Mesendoderm (in vitro differentiated cells): Measurements from ENCODE around the gene TSPAN16.
A peak's percentile ranks its signal among the peaks of the same experiment; 100 is the strongest.

Source experiments
- DNase-seq: peaks from one replicate; pipeline ENCODE4 v3.0.0; 2013
- H2AK5ac ChIP-seq: 2 replicates; pipeline ENCODE4 v1.6.1; 2013; ENCODE audit warnings: low read length, inconsistent platforms
- H2BK120ac ChIP-seq: 2 replicates; pipeline ENCODE4 v1.6.1; 2013; ENCODE audit warnings: low read depth, mild to moderate bottlenecking, low read length, moderate library complexity, mixed read lengths
- H2BK15ac ChIP-seq: replicated peaks from 2 replicates; pipeline ENCODE4 v1.6.1; 2013; ENCODE audit warnings: low read depth, mild to moderate bottlenecking, moderate library complexity
- H2BK5ac ChIP-seq: 2 replicates; pipeline ENCODE4 v1.6.1; 2013; ENCODE audit warnings: low read length, inconsistent platforms
- H3K18ac ChIP-seq: 2 replicates; pipeline ENCODE4 v1.6.1; 2013; ENCODE audit warnings: mild to moderate bottlenecking, low read length, mixed read lengths
- H3K23ac ChIP-seq: one replicate; pipeline ENCODE4 v1.6.1; 2013; ENCODE audit warnings: low read length
- H3K27ac ChIP-seq: 2 replicates; pipeline ENCODE4 v1.5.1; 2013; ENCODE audit warnings: low read depth, mild to moderate bottlenecking, inconsistent platforms, low read length, moderate library complexity
- H3K27me3 ChIP-seq: 2 replicates; pipeline ENCODE4 v1.6.1; 2013; ENCODE audit warnings: low read length, control low read depth, mild to moderate bottlenecking, inconsistent platforms; ENCODE audit not compliant: insufficient read depth, poor library complexity
- H3K36me3 ChIP-seq: 2 replicates; pipeline ENCODE4 v1.6.1; 2013; ENCODE audit warnings: low read length, inconsistent platforms; ENCODE audit not compliant: control insufficient read depth, insufficient read depth
- H3K4ac ChIP-seq: one replicate; pipeline ENCODE4 v1.6.1; 2013; ENCODE audit warnings: low read depth, mild to moderate bottlenecking, low read length, moderate library complexity
- H3K4me1 ChIP-seq: 2 replicates; pipeline ENCODE4 v1.6.1; 2013; ENCODE audit warnings: low read depth, low read length, inconsistent platforms; ENCODE audit not compliant: control insufficient read depth
- H3K4me2 ChIP-seq: 2 replicates; pipeline ENCODE4 v1.6.1; 2013; ENCODE audit warnings: low read length
- H3K4me3 ChIP-seq: 2 replicates; pipeline ENCODE4 v1.5.1; 2013; ENCODE audit warnings: mild to moderate bottlenecking, low read length
- H3K56ac ChIP-seq: one replicate; pipeline ENCODE4 v1.6.1; 2013; ENCODE audit warnings: low read length
- H3K79me1 ChIP-seq: 2 replicates; pipeline ENCODE4 v1.6.1; 2013; ENCODE audit warnings: low read length, inconsistent platforms
- H3K79me2 ChIP-seq: 2 replicates; pipeline ENCODE4 v1.6.1; 2013; ENCODE audit warnings: mild to moderate bottlenecking, low read length; ENCODE audit not compliant: control insufficient read depth, insufficient read depth
- H3K9ac ChIP-seq: 2 replicates; pipeline ENCODE4 v1.6.1; 2013; ENCODE audit warnings: low read length, inconsistent platforms
- H4K5ac ChIP-seq: one replicate; pipeline ENCODE4 v1.6.1; 2013; ENCODE audit warnings: low read length
- H4K8ac ChIP-seq: one replicate; pipeline ENCODE4 v1.6.1; 2013; ENCODE audit warnings: low read depth, mild to moderate bottlenecking, control low read depth, low read length, moderate library complexity
- WGBS: extraction: QIAGEN DNeasy Blood & Tissue Kit; methylation state at CpG from one replicate; pipeline ENCODE4 v1.1.7; 2013; ENCODE audit warnings: low lambda C conversion rate, missing lambda C conversion rate; ENCODE audit not compliant: insufficient coverage; ENCODE audit errors: extremely low coverage; 5-methylcytosine and 5-hydroxymethylcytosine counted together

TSPAN16 gene

DNA sequence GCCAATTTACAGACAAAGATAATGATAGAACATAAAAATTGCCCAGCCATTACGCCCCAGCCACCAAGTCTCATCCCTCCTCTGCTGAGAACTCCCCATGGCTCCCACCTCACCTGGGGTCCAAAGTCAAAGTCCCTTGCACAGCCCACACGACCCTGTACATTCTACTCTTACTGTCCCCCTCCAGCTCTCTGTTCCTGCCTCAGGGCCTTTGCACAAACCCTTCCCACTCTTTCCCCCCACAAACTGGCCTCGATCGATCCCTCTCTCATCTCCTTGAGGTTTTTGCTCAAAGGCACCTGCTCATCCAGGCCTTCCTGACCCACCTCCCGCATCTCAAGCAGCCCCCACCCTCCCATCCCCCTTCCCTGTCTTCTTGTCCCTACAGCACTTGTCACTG, 35.0 kb upstream of the TSPAN16 start:
- Histone ChIP-seq H3K4me2 (no peak overlapping the region), H2AK5ac (no peak overlapping the region), H2BK120ac (no peak overlapping the region), H3K23ac (no peak overlapping the region), H3K9ac (no peak overlapping the region), H3K4me1 (no peaks in the 10 kb centered on the region), H3K56ac (no peak overlapping the region), H2BK5ac (no peak overlapping the region), H4K5ac (no peak overlapping the region), H4K8ac (no peak overlapping the region), H3K18ac (no peak overlapping the region), H3K27ac (no peak overlapping the region), H3K4me3 (no peak overlapping the region), H3K27me3 (no peaks in the 10 kb centered on the region), H2BK15ac (no peak overlapping the region), H3K79me2 (no peaks in the 10 kb centered on the region), H3K4ac (no peak overlapping the region), H3K36me3 (no peaks in the 10 kb centered on the region), H3K79me1 (no peaks in the 10 kb centered on the region)
- DNase-seq: no peak
- WGBS: no CpG with 5 or more reads among the region's 5 CpGs

DNA sequence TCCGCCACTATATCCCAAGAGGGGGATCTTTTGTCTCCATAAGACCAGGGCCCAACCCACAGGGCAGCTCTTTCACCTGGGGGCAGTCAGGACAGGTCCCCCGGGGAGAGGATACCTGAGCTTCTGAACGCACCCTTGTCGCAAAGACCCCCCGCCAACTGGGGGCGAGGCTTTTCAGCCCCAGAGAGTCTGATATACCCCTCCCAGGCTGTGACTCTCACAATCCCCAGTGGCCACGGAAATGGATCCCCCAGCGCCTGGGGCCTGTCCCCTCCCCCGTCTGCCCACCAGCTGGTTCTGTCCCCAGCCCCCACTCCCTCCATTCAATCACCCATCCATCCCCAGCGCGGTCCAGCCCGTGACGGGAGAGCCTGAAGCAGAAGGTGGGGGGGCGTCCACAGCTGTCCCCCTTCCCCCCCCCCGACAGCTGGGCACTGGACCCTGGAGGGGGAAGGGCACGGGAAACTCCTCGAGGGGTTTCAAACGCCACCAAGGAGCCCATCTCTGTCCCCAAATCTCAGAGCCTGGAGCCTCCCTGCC, 34.5 kb upstream of the TSPAN16 start:
- Histone ChIP-seq H3K18ac (peak overlapping the region; percentile 98), H3K27ac (no peak overlapping the region), H3K79me2 (no peaks in the 10 kb centered on the region), H3K4ac (no peak overlapping the region), H3K23ac (no peak overlapping the region), H3K4me2 (peak overlapping the region; percentile 73), H3K27me3 (no peaks in the 10 kb centered on the region), H4K8ac (no peak overlapping the region), H3K36me3 (no peaks in the 10 kb centered on the region), H3K9ac (peak overlapping the region; percentile 63), H2AK5ac (no peak overlapping the region), H2BK120ac (no peak overlapping the region), H2BK5ac (no peak overlapping the region), H4K5ac (no peak overlapping the region), H3K4me3 (peak overlapping the region; percentile 47), H3K79me1 (no peaks in the 10 kb centered on the region), H3K4me1 (no peaks in the 10 kb centered on the region), H2BK15ac (no peak overlapping the region), H3K56ac (peak overlapping the region; percentile 85)
- no CpG with 5 or more reads among the region's 18 CpGs for WGBS
- DNase-seq: peak; percentile 40

DNA sequence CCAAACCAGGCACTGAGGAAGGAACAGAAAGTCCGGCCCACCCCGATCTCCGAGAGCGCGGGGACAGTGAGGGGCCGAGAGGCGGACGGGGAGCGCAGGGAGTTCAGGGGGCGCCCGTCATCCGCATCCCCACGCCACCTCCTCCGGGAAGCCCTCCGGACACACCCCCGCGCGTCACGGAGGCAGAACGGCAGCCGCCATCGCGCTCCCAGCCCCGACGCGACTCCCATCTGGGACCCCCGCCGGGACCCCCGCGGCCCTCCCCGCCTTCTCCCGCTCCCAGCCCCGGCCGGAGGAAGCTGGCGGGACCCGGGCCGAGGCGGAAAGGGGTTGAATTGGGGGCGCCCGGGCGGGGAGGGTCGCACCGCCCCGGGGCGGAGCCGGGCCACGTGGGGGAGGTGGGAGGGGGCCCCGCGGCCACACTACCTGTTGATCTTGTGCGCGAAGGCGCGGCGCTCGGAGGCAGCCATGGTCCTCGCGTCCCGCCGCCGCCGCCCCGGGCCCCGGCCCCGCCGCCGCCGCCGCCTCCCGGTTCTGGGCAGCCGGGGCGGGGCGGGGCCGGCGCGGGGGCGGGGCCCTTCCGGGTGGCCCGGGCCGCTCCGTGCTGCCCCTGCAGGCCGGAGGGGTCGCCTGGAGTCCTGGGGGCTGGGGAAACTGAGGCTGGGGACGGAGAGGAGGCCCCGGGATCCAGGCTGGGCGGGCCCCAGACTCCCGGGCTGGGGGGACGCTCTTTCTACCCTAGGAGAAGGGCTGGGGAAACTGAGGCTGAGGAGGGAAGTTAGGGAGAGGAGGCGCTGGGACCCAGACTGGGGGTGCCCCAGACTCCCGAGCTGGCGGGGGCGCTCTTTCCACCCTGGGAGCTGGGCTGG, 33.8 kb upstream of the TSPAN16 start, which contains the start of gene DOCK6:
Gene DOCK6 (minus strand): TSS at position 554 of the 869 bp plus-strand sequence. CDS start 84 bp downstream, at position 470.
- WGBS: no CpG with 5 or more reads among the region's 91 CpGs

DNA sequence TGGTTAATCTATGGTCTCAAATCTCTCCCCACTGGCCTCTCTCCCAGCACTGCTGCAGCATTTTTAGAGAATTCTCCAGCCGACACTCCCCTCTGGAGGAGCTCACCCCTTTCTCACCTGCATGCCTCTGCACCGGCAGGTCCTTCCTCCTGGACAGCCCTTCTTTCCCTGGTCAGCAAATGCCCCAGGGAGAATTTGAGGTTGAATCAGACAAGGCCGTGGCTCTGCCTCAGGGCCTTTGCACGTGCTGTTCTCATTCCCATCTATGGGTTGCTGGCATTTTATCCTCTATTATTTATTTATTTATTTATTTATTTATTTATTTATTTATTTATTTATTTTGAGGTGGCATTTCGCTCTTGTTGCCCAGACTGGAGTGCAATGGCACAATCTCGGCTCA, 32.2 kb upstream of the TSPAN16 start:
- no peak for DNase-seq
- no peak overlapping the region for H3K18ac ChIP-seq
- no peak overlapping the region for H2BK120ac ChIP-seq
- no peaks in the 10 kb centered on the region for H3K27me3 ChIP-seq
- no peak overlapping the region for H2BK15ac ChIP-seq
- H3K4me2 ChIP-seq: no peak overlapping the region
- H3K79me2 ChIP-seq: no peaks in the 10 kb centered on the region
- no peak overlapping the region for H2AK5ac ChIP-seq
- no peak overlapping the region for H3K56ac ChIP-seq
- H3K4me3 ChIP-seq: no peak overlapping the region
- H4K8ac ChIP-seq: no peak overlapping the region
- no peaks in the 10 kb centered on the region for H3K79me1 ChIP-seq
- H3K36me3 ChIP-seq: no peaks in the 10 kb centered on the region
- H4K5ac ChIP-seq: no peak overlapping the region
- H3K4ac ChIP-seq: no peak overlapping the region
- no peaks in the 10 kb centered on the region for H3K4me1 ChIP-seq
- no CpG with 5 or more reads among the region's 6 CpGs for whole genome bisulfite sequencing
- no peak overlapping the region for H3K27ac ChIP-seq
- H2BK5ac ChIP-seq: no peak overlapping the region
- no peak overlapping the region for H3K23ac ChIP-seq
- no peak overlapping the region for H3K9ac ChIP-seq

More for the DNA sequence above, 33.8 kb upstream of the TSPAN16 start, which contains the start of gene DOCK6:
- Histone ChIP-seq H3K4me1 (no peaks in the 10 kb centered on the region), H3K4me2 (peak within 1 kb of the TSS; percentile 78), H3K79me1 (no peaks in the 10 kb centered on the region), H2BK15ac (peak within 1 kb of the TSS; percentile 21), H3K23ac (no peak within 1 kb of the TSS), H3K27me3 (no peaks in the 10 kb centered on the region), H2BK120ac (no peak within 1 kb of the TSS), H4K8ac (peak within 1 kb of the TSS; percentile 91), H3K27ac (no peak within 1 kb of the TSS), H2AK5ac (no peak within 1 kb of the TSS), H3K56ac (peak within 1 kb of the TSS; percentile 85), H2BK5ac (no peak within 1 kb of the TSS), H3K36me3 (no peaks in the 10 kb centered on the region), H4K5ac (no peak within 1 kb of the TSS), H3K18ac (peak within 1 kb of the TSS; percentile 98), H3K79me2 (no peaks in the 10 kb centered on the region), H3K4me3 (peak within 1 kb of the TSS; percentile 47), H3K9ac (peak within 1 kb of the TSS; percentile 63), H3K4ac (peak within 1 kb of the TSS; percentile 58)
- peak; percentile 30 for DNase-seq

DNA sequence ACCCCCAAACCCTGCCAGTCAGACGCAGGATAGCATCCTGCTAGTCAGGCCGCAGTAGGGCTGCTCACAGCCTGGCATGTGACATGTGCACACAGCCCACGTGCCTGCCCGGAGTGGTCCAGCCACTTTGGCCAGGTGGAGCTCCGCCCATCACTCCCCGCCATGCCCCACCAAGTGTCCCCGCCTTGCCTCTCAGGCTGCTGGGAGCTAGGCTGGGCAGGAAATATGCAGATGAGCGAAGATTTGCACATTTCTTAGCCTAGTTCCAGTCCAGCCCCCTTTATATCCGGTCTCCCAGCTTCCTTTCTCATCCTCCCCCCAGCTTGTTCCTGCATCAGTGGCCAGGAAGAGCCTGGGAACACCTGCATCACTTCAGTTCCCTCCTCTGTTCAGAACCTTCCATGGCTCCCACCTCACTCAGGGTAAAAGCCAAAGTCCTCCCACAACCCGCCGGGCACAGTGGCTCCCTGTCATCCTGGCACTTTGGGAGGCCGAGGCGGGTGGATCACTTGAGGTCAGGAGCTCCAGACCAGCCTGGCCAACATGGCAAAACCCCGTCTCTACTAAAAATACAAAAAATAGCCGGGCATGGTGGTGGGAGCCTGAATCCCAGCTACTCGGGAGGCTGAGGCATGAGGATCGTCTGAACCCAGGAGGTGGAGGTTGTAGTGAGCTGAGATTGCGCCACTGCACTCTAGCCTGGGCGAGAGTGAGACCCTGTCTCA, 31.3 kb upstream of the TSPAN16 start:
- peak overlapping the region; percentile 56 for H3K56ac ChIP-seq
- DNase-seq: peak; percentile 77
- no peak overlapping the region for H3K4ac ChIP-seq
- no peak overlapping the region for H2AK5ac ChIP-seq
- H2BK5ac ChIP-seq: no peak overlapping the region
- H3K18ac ChIP-seq: no peak overlapping the region
- H3K27me3 ChIP-seq: no peaks in the 10 kb centered on the region
- no peak overlapping the region for H3K4me3 ChIP-seq
- no peak overlapping the region for H3K27ac ChIP-seq
- H3K4me2 ChIP-seq: no peak overlapping the region
- H4K8ac ChIP-seq: no peak overlapping the region
- H3K9ac ChIP-seq: no peak overlapping the region
- no CpG with 5 or more reads among the region's 19 CpGs for WGBS
- H2BK120ac ChIP-seq: no peak overlapping the region
- H2BK15ac ChIP-seq: no peak overlapping the region
- no peaks in the 10 kb centered on the region for H3K79me1 ChIP-seq
- no peak overlapping the region for H4K5ac ChIP-seq
- no peaks in the 10 kb centered on the region for H3K36me3 ChIP-seq
- no peaks in the 10 kb centered on the region for H3K4me1 ChIP-seq
- no peaks in the 10 kb centered on the region for H3K79me2 ChIP-seq
- H3K23ac ChIP-seq: no peak overlapping the region
